ENCODE results near the gene LRP1B. TPM values are rescaled to one million over a fixed set of nuclear protein-coding genes. Genes with fewer than 3 reads are reported as not detected.
"Not testable (repeated sequence)": the region's sequence is repeated elsewhere in the genome, so short reads cannot be mapped to it uniquely, and the experiment has no call there.

Gene LRP1B
- polyA plus RNA-seq, 5 donors = 0.54 to 1.8 (median 0.81) TPM

- no peak for DNase-seq
Observed at GRCh38 chr2:140550821-140551220, 1580.0 kb downstream of the LRP1B start.

DNA sequence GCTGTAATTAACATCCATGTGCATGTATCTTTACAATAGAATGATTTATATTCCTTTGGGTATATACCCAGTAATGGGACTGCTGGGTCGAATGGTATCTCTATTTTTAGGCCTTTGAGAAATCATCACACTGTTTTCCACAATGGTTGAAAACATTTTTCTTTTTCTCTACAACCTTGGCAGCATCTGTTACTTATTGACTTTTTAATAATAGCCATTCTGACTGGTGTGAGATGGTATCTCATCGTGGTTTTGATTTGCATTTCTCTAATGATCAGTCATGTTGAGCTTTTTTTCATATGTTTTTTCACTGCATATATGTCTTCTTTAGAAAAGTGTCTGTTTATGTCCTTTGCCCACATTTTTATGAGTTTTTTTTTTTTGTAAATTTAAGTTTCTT lies 1586.0 kb downstream of the LRP1B start:
- not testable (repeated sequence) for DNase-seq

GRCh38 chr2:140542627-140543026 lies 1588.2 kb downstream of the LRP1B start:
- DNase-seq = no peak

- no peak for DNase-seq
Observed at GRCh38 chr2:140539242-140539875, 1591.5 kb downstream of the LRP1B start.

DNA sequence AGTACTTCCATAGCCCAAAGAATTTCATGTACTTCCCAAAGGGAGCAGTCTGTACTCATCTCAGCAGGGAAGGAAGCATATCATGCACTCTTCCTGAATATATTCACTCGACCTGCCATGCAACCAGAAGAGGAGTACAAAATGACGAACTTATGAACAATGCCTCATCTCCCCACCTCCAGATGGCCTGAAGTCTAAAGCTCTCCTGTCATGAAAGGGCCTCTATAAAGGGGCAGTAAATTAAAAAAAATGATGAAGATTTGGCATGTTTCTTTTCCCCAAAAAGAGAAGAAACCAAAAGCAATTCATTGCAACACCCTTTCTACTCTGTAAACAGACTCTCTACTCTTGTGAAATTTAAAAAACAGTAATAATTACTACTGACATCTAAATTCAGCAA lies 1601.1 kb downstream of the LRP1B start:
- DNase-seq = no peak

- DNase-seq = no peak
Observed at GRCh38 chr2:140528982-140529381, 1601.8 kb downstream of the LRP1B start.

DNA sequence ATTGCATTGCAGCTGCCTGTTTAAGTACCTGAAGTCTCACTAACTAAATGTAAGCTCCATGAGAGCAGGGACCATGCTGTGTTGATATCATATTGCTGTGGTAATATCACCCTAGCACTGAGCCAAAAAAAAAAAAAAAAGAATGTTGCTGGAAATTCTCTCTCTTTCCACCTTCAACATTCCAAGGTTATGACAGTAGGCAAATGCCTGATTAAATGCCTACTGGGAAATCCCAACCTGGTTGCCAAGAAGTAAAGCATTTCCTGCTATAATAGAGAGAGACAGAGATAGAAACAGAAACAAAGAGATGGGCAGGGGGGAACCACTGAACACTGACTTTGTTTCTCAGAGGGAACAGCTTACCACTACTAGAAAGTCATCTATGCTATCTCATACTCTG lies 1604.2 kb downstream of the LRP1B start:
- DNase-seq = no peak

DNA sequence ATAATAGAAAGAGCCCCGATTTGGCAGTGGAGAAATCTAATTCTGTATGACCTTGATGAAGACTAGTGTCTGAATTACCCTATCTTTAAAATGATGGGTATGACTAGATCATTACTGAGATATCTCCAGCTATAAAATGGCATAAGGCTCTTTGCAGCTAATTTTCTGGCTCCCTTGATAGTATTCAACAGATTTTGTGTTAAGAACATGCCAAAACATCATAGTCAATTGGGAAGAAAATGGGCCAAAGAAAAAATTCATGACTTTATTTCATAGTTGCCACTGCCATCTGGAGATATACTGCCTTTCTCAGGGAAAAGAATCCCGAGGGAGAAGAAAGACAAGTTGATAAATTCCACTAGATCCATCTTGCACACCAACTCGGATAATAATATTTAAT lies 1618.7 kb downstream of the LRP1B start:
- DNase-seq = no peak

- no peak for DNase-seq
Observed at GRCh38 chr2:140509765-140510164, 1621.1 kb downstream of the LRP1B start.

DNA sequence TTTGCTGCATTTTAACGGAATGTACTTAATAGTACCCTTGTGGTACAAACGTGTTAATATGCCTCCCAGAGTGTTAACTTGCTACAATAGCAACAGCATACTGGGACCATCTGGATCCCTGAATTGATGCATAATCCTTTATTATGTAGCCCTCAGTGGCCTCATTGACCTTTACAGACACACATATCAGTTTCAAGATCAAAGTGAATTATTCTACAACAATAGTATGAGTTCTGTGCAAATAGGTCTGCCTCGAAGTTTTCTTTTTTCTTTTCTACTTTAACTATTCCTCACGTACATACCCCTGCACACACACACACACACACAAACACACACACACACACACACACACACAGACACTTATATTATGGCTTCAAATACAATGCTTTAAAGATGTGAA lies 1622.1 kb downstream of the LRP1B start:
- no peak for DNase-seq

- DNase-seq = no peak
Observed at GRCh38 chr2:140506606-140507005, 1624.2 kb downstream of the LRP1B start.

GRCh38 chr2:140504601-140505000 lies 1626.2 kb downstream of the LRP1B start:
- no peak for DNase-seq

GRCh38 chr2:140502951-140503630 lies 1627.7 kb downstream of the LRP1B start:
- DNase-seq = no peak

DNA sequence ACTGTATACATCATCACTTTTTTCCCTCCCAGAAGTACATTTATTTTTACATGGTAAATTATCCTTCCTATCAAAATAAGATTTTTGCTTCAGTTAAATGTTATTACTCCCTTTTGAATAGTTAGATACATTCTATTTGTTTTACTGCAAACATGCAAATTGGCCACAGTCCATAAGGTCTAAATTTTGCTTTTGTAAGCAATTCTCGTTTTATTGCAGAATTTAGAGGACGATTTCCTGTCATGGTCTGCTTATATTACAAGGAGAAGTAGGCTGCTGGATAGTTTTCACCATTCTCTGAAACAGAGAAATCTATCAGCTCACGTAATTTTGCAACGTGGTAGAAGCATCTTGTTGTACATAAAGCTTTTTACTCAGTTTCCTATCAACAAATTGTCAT lies 1632.5 kb downstream of the LRP1B start:
- no peak for DNase-seq

GRCh38 chr2:140496714-140497113 lies 1634.1 kb downstream of the LRP1B start:
- no peak for DNase-seq

- DNase-seq = no peak
Observed at GRCh38 chr2:140491876-140492275, 1638.9 kb downstream of the LRP1B start.

GRCh38 chr2:140489193-140489592 lies 1641.6 kb downstream of the LRP1B start:
- DNase-seq = no peak

DNA sequence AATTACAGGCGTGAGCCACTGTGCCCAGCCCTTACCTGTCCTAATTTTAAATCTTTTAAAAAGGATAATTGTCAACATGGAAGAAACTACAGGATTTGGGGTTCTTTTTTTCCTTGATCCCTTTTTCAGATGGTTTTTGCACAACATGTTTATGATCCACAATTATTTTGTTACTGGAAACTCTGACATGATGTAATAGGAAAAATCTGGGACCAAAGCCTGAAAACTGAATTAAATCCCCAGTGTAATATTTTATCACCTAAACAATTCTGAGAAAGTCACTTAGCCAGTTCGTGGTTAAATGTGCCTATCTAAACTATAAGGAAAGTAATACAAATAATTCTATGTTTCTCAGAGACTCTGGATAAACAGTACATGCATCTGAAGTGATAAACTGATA lies 1649.7 kb downstream of the LRP1B start:
- no peak for DNase-seq

- no peak for DNase-seq
Observed at GRCh38 chr2:140473851-140474250, 1657.0 kb downstream of the LRP1B start.

GRCh38 chr2:140472676-140473075 lies 1658.1 kb downstream of the LRP1B start:
- no peak for DNase-seq

- no peak for DNase-seq
Observed at GRCh38 chr2:140465301-140465700, 1665.5 kb downstream of the LRP1B start.

GRCh38 chr2:140462990-140463389 lies 1667.8 kb downstream of the LRP1B start:
- DNase-seq = no peak

DNA sequence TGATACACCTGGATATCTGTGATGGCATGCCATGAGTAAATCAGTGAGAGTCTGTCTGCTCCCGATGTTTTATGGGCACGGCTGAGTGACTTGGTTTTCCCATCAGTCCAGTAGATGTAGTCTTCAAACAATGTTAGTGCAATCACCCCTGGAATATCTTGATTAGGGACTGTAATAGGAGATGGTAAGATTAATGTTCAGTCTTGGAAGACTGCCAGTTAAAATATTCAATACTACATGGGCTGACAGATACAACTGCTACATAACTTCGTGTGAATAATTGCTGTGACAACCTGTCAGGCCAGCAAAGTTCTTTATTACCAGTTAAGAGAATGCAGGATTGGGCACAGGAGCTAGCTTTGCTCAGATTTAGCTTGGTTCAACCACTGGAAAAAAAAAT lies 1673.3 kb downstream of the LRP1B start:
- DNase-seq = no peak

DNA sequence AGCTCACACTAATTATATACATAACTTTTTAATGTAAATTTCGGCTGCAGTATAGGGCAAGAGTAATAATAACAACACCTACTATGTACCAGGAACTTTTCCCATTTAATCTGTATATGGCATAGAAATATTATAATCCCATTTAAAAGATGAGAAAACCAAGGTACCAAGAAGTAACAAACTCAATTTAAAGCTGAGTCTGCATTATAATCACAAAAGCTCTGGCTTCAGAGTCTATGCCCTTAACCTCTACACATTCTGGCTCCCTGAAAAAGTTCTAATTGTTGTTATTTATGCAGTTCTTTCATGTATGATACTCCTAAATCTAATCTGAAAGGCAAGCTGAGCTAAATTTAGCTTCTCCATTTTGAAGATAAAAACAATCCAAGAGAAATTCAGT lies 1675.5 kb downstream of the LRP1B start:
- no peak for DNase-seq

Data from right lung (tissue), 5 donors.